ENCODE results near the gene MBNL1.

The MBNL1 gene

GRCh38 chr3:152253514-152253913 is 15.2 kb upstream of the MBNL1 start:
- H3K9me3 ChIP-seq, result no peaks in the 10 kb centered on the region
- H3K4me3 ChIP-seq, result no peak overlapping the region
- no peak for TF ChIP-seq CTCF (IDR thresholded peaks at IDR 0.05)
- intact Hi-C loops (cut with DNase I; ENCODE audit: low total_unique reads), result no loop called here
- H3K36me3 ChIP-seq, result no peaks in the 10 kb centered on the region
- no peak for DNase-seq
- H3K4me1 ChIP-seq, result peaks cover 0 to 37% (median 11%) of the 10 kb centered on the region in 4 donors
- H3K27ac ChIP-seq, result no peak overlapping the region
- no peaks in the 10 kb centered on the region for H3K27me3 ChIP-seq

GRCh38 chr3:152254041-152254440 is 14.7 kb upstream of the MBNL1 start:
- no peak overlapping the region for H3K4me3 ChIP-seq
- no peaks in the 10 kb centered on the region for H3K36me3 ChIP-seq
- no peak for DNase-seq
- no peak overlapping the region for H3K27ac ChIP-seq
- intact Hi-C loops (cut with DNase I; ENCODE audit: low total_unique reads), result no loop called here
- H3K9me3 ChIP-seq, result no peaks in the 10 kb centered on the region
- H3K4me1 ChIP-seq, result peaks cover 0 to 42% (median 17%) of the 10 kb centered on the region in 4 donors
- H3K27me3 ChIP-seq, result no peaks in the 10 kb centered on the region
- no peak for TF ChIP-seq CTCF (IDR thresholded peaks at IDR 0.05)

DNA sequence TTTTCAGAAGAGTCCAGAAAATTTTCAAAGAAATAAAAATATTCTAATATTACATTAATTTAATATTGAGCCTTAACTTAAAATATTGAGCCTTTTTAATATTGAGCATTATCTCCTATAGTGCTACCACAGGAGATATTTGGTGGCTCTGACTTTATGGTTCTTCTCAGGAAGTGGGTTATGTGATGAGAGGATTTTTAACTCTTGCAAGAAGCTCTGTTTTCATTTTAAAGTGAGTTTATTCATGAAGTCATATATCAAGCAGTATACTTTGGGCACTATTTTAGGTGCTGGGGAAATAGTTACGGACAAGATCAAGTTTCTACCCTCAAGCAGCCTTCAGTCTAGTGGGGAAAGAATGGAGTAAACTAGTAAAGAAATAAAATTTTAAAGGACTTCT is 13.4 kb upstream of the MBNL1 start:
- H3K4me3 ChIP-seq, result no peak overlapping the region
- H3K9me3 ChIP-seq, result no peaks in the 10 kb centered on the region
- peaks cover 0 to 54% (median 18%) of the 10 kb centered on the region in 4 donors for H3K4me1 ChIP-seq
- no peak for TF ChIP-seq CTCF (IDR thresholded peaks at IDR 0.05)
- no peaks in the 10 kb centered on the region for H3K36me3 ChIP-seq
- no peak overlapping the region for H3K27ac ChIP-seq
- H3K27me3 ChIP-seq, result no peaks in the 10 kb centered on the region
- no peak for DNase-seq
- intact Hi-C loops (cut with DNase I; ENCODE audit: low total_unique reads), result loop anchor here (5.0 kb wide), 1 partner anchor 43 kb away; no protein-coding TSS in a partner anchor

- TF ChIP-seq CTCF (IDR thresholded peaks at IDR 0.05), result no peak
- Histone ChIP-seq H3K27ac (peak overlapping the region; percentile 65 to 93), H3K4me1 (peaks cover 0 to 54% (median 22%) of the 10 kb centered on the region in 4 donors), H3K36me3 (no peaks in the 10 kb centered on the region), H3K27me3 (no peaks in the 10 kb centered on the region), H3K4me3 (no peak overlapping the region), H3K9me3 (no peaks in the 10 kb centered on the region)
- intact Hi-C loops (cut with DNase I; ENCODE audit: low total_unique reads), result loop anchor here (5.0 kb wide), 1 partner anchor 45 kb away; no protein-coding TSS in a partner anchor
- DNase-seq, result no peak
These were observed 11.7 kb upstream of the MBNL1 start for GRCh38 chr3:152256851-152257562.

GRCh38 chr3:152257563-152258035 is 11.1 kb upstream of the MBNL1 start:
- H3K27me3 ChIP-seq, result no peaks in the 10 kb centered on the region
- H3K4me3 ChIP-seq, result no peak overlapping the region
- TF ChIP-seq CTCF (IDR thresholded peaks at IDR 0.05), result no peak
- intact Hi-C loops (cut with DNase I; ENCODE audit: low total_unique reads), result loop anchor here (5.0 kb wide), 1 partner anchor 45 kb away; no protein-coding TSS in a partner anchor
- no peak for DNase-seq
- H3K9me3 ChIP-seq, result no peaks in the 10 kb centered on the region
- H3K36me3 ChIP-seq, result no peaks in the 10 kb centered on the region
- peak overlapping the region; percentile 65 to 93 for H3K27ac ChIP-seq
- peaks cover 0 to 54% (median 22%) of the 10 kb centered on the region in 4 donors for H3K4me1 ChIP-seq
